GM23338 (cell line): ENCODE results near the gene EXOC3L1. TPM values are rescaled to one million over a fixed set of nuclear protein-coding genes. Genes with fewer than 3 reads are reported as not detected.

ENCODE experiments used
- ATAC-seq: fragments of 200-7000 bp; cut with Tn5 transposase; 3 replicates; pipeline ENCODE4 v1.9.1; 2020
- DNase-seq: peaks from one replicate; pipeline ENCODE4 v3.0.0-alpha.2; 2015; ENCODE audit warnings: low spot score
- H2AFZ ChIP-seq: fragments of 200-600 bp; sonication (generic); 2 replicates; pipeline ENCODE4 v1.8.0; 2016; ENCODE audit warnings: antibody characterized with exemption, mild to moderate bottlenecking, moderate library complexity
- H3F3A ChIP-seq: fragments of 200-600 bp; sonication (generic); replicated peaks from 2 replicates; pipeline ENCODE4 v1.8.0; 2017; ENCODE audit warnings: antibody characterized with exemption, mixed run types, low read depth
- H3K27ac ChIP-seq: fragments of 200-600 bp; sonication (generic); 2 replicates; pipeline ENCODE4 v1.6.1; 2016; ENCODE audit warnings: low read depth
- H3K27me3 ChIP-seq: fragments of 200-600 bp; sonication (generic); 2 replicates; pipeline ENCODE4 v1.8.0; 2016; ENCODE audit warnings: mild to moderate bottlenecking, mixed run types, moderate library complexity; ENCODE audit not compliant: insufficient read depth
- H3K36me3 ChIP-seq: fragments of 200-600 bp; sonication (generic); 2 replicates; pipeline ENCODE4 v1.8.0; 2016; ENCODE audit warnings: mild to moderate bottlenecking; ENCODE audit not compliant: insufficient read depth
- H3K4me1 ChIP-seq: fragments of 200-600 bp; sonication (generic); 2 replicates; pipeline ENCODE4 v1.8.0; 2016; ENCODE audit warnings: mild to moderate bottlenecking, moderate library complexity; ENCODE audit not compliant: insufficient read depth
- H3K4me2 ChIP-seq: fragments of 200-600 bp; sonication (generic); 2 replicates; pipeline ENCODE4 v1.7.1; 2017; ENCODE audit warnings: mixed run types
- H3K4me3 ChIP-seq: fragments of 200-600 bp; sonication (generic); 2 replicates; pipeline ENCODE4 v1.6.1; 2016; ENCODE audit warnings: mixed run types
- H3K79me2 ChIP-seq: fragments of 200-600 bp; sonication (generic); replicated peaks from 2 replicates; pipeline ENCODE4 v1.8.0; 2017; ENCODE audit warnings: mild to moderate bottlenecking; ENCODE audit not compliant: insufficient read depth
- H3K9me2 ChIP-seq: fragments of 200-600 bp; sonication (generic); 2 replicates; pipeline ENCODE4 v1.8.0; 2017; ENCODE audit not compliant: insufficient read depth
- H4K20me1 ChIP-seq: fragments of 200-600 bp; sonication (generic); replicated peaks from 2 replicates; pipeline ENCODE4 v1.8.0; 2017; ENCODE audit warnings: mild to moderate bottlenecking; ENCODE audit not compliant: insufficient read depth
- H3K27ac Mint-ChIP-seq: 2 replicates; pipeline ENCODE4 v1.8.0; 2020; ENCODE audit warnings: inconsistent platforms, mild to moderate bottlenecking, moderate library complexity, mixed read lengths
- H3K27me3 Mint-ChIP-seq: 3 replicates; pipeline ENCODE4 v1.8.0; 2022; ENCODE audit warnings: low read depth, mild to moderate bottlenecking, moderate library complexity, mixed read lengths, inconsistent platforms; ENCODE audit not compliant: insufficient read depth, poor library complexity
- H3K36me3 Mint-ChIP-seq: 3 replicates; pipeline ENCODE4 v1.8.0; 2021; ENCODE audit warnings: low read depth, mild to moderate bottlenecking, inconsistent platforms, moderate library complexity, mixed read lengths
- H3K4me1 Mint-ChIP-seq: 3 replicates; pipeline ENCODE4 v1.8.0; 2020; ENCODE audit warnings: mild to moderate bottlenecking, inconsistent platforms, mixed read lengths
- H3K4me3 Mint-ChIP-seq: 3 replicates; pipeline ENCODE4 v1.8.0; 2021; ENCODE audit warnings: moderate library complexity, mild to moderate bottlenecking, inconsistent platforms, mixed read lengths
- H3K9me3 Mint-ChIP-seq: 3 replicates; pipeline ENCODE4 v1.8.0; 2020; ENCODE audit warnings: moderate library complexity, mild to moderate bottlenecking, inconsistent platforms, mixed read lengths
- CREB1 ChIP-seq: fragments of 250-450 bp; sonication (Bioruptor Pico); IDR thresholded peaks from 2 replicates; pipeline ENCODE4 v1.5.0; 2020; ENCODE audit warnings: low read depth, mild to moderate bottlenecking, moderate library complexity
- EZH2phosphoT487 ChIP-seq: fragments of 200-600 bp; sonication (generic); IDR thresholded peaks from one replicate; pipeline ENCODE4 v1.8.1; 2018; ENCODE audit warnings: antibody characterized with exemption; ENCODE audit not compliant: unreplicated experiment
- ZNF114 ChIP-seq: fragments of 250-450 bp; sonication (Bioruptor Pico); IDR thresholded peaks from 2 replicates; pipeline ENCODE4 v1.5.0; 2020; ENCODE audit warnings: mild to moderate bottlenecking, moderate library complexity
- polyA plus RNA-seq: library from polyadenylated mRNA; unstranded; fragments of >200 nt; fragmentation: Nextera tagmentation; extraction: Ambion mirVana; gene quantifications from 2 replicates; pipeline ENCODE4 v1.2.1, GENCODE V29; 2016
- total RNA-seq: library from RNA; depleted of rRNA; stranded (reverse); fragments of >200 nt; shearing (Covaris generic); gene quantifications from 2 replicates; pipeline ENCODE4 v1.2.3, GENCODE V29; 2014
- TF ChIP-seq, protein P1 (sequence below): IDR thresholded peaks from one replicate; pipeline ENCODE4 v1.6.1; 2018; ENCODE audit warnings: antibody characterized with exemption; ENCODE audit not compliant: unreplicated experiment
- TF ChIP-seq, protein P2 (sequence below), 2 experiments: fragments of 200-600 bp in 1 of 2; sonication (generic) in 1 of 2; conservative IDR thresholded peaks; 2 replicates each; pipeline versions ENCODE4 v1.5.1 to v1.6.1; 2016 to 2017; ENCODE audit warnings: antibody characterized with exemption in 2 of 2, low read depth in 2 of 2, mild to moderate bottlenecking in 2 of 2, moderate library complexity in 1 of 2

EXOC3L1 gene
- total and polyA plus RNA-seq, 2 experiments from 2014 or later: 1.1 to 2.3 TPM

DNA sequence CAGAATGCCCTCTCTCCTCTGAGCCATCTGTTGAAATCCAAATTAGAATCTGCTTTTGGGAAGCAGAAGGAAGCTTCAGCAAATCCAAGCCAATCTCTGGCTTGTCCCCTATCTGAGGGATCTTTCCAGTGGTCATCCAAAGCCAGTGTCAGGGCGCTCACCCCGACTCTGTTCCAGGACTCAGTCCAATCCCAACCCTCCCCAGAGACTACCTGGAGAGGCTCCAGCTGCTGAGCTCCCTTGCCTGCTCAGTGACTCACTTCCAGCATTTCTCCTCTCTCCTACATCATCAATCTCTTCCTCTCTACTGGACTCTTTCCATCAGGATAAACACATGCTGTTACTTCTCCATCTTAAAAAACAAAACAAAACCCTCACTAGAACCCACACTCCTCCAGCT, 8.6 kb downstream of the EXOC3L1 start:
- peaks cover 38% of the 10 kb centered on the region for H3K27me3 ChIP-seq
- H3K4me1 ChIP-seq: peaks cover 24% of the 10 kb centered on the region
- H3K36me3 Mint-ChIP-seq: peaks cover 3% of the 10 kb centered on the region; the same call in 2 of the 3 replicates
- no peak for ATAC-seq
- H3K27ac ChIP-seq: no peak overlapping the region
- H3K9me3 Mint-ChIP-seq: no peaks in the 10 kb centered on the region; the same call in 1 of the 3 replicates
- H3K9me2 ChIP-seq: no peaks in the 10 kb centered on the region
- TF ChIP-seq, protein P1, sequence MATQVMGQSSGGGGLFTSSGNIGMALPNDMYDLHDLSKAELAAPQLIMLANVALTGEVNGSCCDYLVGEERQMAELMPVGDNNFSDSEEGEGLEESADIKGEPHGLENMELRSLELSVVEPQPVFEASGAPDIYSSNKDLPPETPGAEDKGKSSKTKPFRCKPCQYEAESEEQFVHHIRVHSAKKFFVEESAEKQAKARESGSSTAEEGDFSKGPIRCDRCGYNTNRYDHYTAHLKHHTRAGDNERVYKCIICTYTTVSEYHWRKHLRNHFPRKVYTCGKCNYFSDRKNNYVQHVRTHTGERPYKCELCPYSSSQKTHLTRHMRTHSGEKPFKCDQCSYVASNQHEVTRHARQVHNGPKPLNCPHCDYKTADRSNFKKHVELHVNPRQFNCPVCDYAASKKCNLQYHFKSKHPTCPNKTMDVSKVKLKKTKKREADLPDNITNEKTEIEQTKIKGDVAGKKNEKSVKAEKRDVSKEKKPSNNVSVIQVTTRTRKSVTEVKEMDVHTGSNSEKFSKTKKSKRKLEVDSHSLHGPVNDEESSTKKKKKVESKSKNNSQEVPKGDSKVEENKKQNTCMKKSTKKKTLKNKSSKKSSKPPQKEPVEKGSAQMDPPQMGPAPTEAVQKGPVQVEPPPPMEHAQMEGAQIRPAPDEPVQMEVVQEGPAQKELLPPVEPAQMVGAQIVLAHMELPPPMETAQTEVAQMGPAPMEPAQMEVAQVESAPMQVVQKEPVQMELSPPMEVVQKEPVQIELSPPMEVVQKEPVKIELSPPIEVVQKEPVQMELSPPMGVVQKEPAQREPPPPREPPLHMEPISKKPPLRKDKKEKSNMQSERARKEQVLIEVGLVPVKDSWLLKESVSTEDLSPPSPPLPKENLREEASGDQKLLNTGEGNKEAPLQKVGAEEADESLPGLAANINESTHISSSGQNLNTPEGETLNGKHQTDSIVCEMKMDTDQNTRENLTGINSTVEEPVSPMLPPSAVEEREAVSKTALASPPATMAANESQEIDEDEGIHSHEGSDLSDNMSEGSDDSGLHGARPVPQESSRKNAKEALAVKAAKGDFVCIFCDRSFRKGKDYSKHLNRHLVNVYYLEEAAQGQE: no peak
- TF ChIP-seq ZNF114 (no peak), CREB1 (CRISPR knock-in tag) (no peak), EZH2phosphoT487 (no peak)
- TF ChIP-seq, protein P2, sequence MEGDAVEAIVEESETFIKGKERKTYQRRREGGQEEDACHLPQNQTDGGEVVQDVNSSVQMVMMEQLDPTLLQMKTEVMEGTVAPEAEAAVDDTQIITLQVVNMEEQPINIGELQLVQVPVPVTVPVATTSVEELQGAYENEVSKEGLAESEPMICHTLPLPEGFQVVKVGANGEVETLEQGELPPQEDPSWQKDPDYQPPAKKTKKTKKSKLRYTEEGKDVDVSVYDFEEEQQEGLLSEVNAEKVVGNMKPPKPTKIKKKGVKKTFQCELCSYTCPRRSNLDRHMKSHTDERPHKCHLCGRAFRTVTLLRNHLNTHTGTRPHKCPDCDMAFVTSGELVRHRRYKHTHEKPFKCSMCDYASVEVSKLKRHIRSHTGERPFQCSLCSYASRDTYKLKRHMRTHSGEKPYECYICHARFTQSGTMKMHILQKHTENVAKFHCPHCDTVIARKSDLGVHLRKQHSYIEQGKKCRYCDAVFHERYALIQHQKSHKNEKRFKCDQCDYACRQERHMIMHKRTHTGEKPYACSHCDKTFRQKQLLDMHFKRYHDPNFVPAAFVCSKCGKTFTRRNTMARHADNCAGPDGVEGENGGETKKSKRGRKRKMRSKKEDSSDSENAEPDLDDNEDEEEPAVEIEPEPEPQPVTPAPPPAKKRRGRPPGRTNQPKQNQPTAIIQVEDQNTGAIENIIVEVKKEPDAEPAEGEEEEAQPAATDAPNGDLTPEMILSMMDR (conservative IDR thresholded peaks at IDR 0.05; ENCODE audit: low read depth in 2 of 2): no peak
- H3K79me2 ChIP-seq: peaks cover 10% of the 10 kb centered on the region
- no peak overlapping the region for H3K27ac Mint-ChIP-seq
- no peak for DNase-seq
- peaks cover 47% of the 10 kb centered on the region for H3K27me3 Mint-ChIP-seq
- no peaks in the 10 kb centered on the region for H3K36me3 ChIP-seq
- no peak overlapping the region for H2AFZ ChIP-seq
- H3K4me1 Mint-ChIP-seq: peaks cover 21% of the 10 kb centered on the region
- H3K4me3 Mint-ChIP-seq: no peak overlapping the region
- H3K4me2 ChIP-seq: no peak overlapping the region
- peaks cover 3% of the 10 kb centered on the region; the same call in 1 of the 2 replicates for H3F3A ChIP-seq
- no peak overlapping the region for H3K4me3 ChIP-seq
- H4K20me1 ChIP-seq: no peaks in the 10 kb centered on the region; the same call in 1 of the 2 replicates

DNA sequence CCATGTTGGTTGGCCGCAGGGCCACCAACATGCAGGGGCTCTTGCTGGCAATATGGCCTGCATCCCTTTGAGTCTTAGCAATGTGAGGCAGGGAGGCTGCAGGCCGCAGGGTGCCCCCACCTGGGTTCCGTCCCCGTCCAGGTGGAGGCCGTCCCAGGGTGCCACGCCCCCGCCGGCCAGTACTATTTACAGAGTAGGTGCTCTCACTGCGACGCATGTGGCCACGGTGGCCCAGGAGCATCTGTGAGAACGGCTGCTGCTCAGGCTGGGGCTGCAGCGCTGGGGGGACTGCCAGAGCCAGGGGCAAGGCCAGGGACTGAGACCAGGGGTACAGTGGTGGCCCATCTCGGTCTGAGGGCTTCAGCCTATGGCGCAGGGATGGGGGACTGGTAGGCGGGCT, 9.8 kb downstream of the EXOC3L1 start:
- Mint-ChIP-seq H3K9me3 (no peaks in the 10 kb centered on the region; the same call in 1 of the 3 replicates), H3K4me1 (peaks cover 15% of the 10 kb centered on the region), H3K36me3 (peaks cover 3% of the 10 kb centered on the region; the same call in 2 of the 3 replicates), H3K4me3 (no peak overlapping the region), H3K27me3 (peaks cover 45% of the 10 kb centered on the region), H3K27ac (no peak overlapping the region)
- H3K4me1 ChIP-seq: peaks cover 19% of the 10 kb centered on the region
- H3K36me3 ChIP-seq: no peaks in the 10 kb centered on the region
- H3K79me2 ChIP-seq: peaks cover 10% of the 10 kb centered on the region
- no peak overlapping the region for H3K27ac ChIP-seq
- no peak overlapping the region for H2AFZ ChIP-seq
- no peak overlapping the region for H3K4me3 ChIP-seq
- ATAC-seq (no peak), DNase-seq (no peak)
- H4K20me1 ChIP-seq: peaks cover 4% of the 10 kb centered on the region; the same call in 1 of the 2 replicates
- H3K9me2 ChIP-seq: no peaks in the 10 kb centered on the region
- H3K4me2 ChIP-seq: no peak overlapping the region
- TF ChIP-seq, protein P2 (conservative IDR thresholded peaks at IDR 0.05; ENCODE audit: low read depth in 2 of 2): no peak
- H3F3A ChIP-seq: peaks cover 7% of the 10 kb centered on the region; the same call in 1 of the 2 replicates
- H3K27me3 ChIP-seq: peaks cover 39% of the 10 kb centered on the region
